Measurements from ENCODE around the gene MEAF6. TPM values are rescaled to one million over a fixed set of nuclear protein-coding genes. Genes with fewer than 3 reads are reported as not detected.

The MEAF6 gene
- total and polyA plus RNA-seq, 2 experiments from 2014 or later = 60.1 to 64.5 TPM

DNA sequence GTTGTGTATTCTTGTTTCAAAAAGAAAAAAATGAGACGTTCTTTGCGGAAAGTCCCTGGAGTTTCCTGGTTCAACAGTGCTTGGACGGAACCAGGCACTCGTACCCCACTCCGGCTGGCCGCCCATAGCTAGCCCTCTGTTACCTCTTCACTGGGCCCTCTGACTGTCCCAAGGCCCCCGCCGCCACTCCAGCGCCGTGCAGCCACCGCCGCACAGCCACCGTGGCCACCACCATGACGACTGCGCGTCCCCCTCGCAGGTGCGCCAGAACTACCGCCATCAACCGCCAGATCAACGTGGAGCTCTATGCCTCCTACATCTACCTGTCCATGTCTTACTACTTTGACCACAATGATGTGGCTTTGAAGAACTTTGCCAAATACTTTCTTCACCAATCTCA is 30.0 kb upstream of the MEAF6 start:
- DNase-seq (ENCODE audit: low spot score) = no peak
- Mint-ChIP-seq H3K4me1 (no peaks in the 10 kb centered on the region), H3K36me3 (ENCODE audit: low read depth) (peaks cover 55% of the 10 kb centered on the region), H3K9me3 (no peaks in the 10 kb centered on the region), H3K4me3 (no peak overlapping the region), H3K27me3 (ENCODE audit: insufficient read depth, low read depth, poor library complexity) (no peaks in the 10 kb centered on the region), H3K27ac (no peak overlapping the region)
- Histone ChIP-seq H3K36me3 (ENCODE audit: insufficient read depth) (peaks cover 13% of the 10 kb centered on the region), H3K27me3 (ENCODE audit: insufficient read depth) (no peaks in the 10 kb centered on the region), H3K4me1 (ENCODE audit: insufficient read depth) (no peaks in the 10 kb centered on the region), H3K4me2 (no peak overlapping the region), H2AFZ (no peak overlapping the region), H3K9me2 (ENCODE audit: insufficient read depth) (no peaks in the 10 kb centered on the region), H3K79me2 (replicated peaks; ENCODE audit: insufficient read depth) (peaks cover 16% of the 10 kb centered on the region; the same call in 1 of the 2 replicates), H4K20me1 (replicated peaks; ENCODE audit: insufficient read depth) (peaks cover 3% of the 10 kb centered on the region; the same call in 1 of the 2 replicates), H3F3A (replicated peaks; ENCODE audit: low read depth) (no peaks in the 10 kb centered on the region), H3K4me3 (no peak overlapping the region), H3K27ac (ENCODE audit: low read depth) (no peak overlapping the region)
- TF ChIP-seq CREB1 (CRISPR knock-in tag; IDR thresholded peaks at IDR 0.05; ENCODE audit: low read depth) (no peak), ZNF462 (CRISPR knock-in tag; IDR thresholded peaks at IDR 0.05) (no peak), POLR2AphosphoS5 (IDR thresholded peaks at IDR 0.05; ENCODE audit: low read depth) (no peak), JUNB (IDR thresholded peaks at IDR 0.05; ENCODE audit: unreplicated experiment) (no peak), EZH2 (IDR thresholded peaks at IDR 0.05; ENCODE audit: low read depth, unreplicated experiment) (no peak), NANOG (IDR thresholded peaks at IDR 0.05; ENCODE audit: borderline replicate concordance) (no peak), ZNF331 (CRISPR knock-in tag; IDR thresholded peaks at IDR 0.05; ENCODE audit: low read depth) (no peak), ZNF114 (CRISPR knock-in tag; IDR thresholded peaks at IDR 0.05) (no peak), STAT1 (IDR thresholded peaks at IDR 0.05; ENCODE audit: unreplicated experiment) (no peak), EZH2phosphoT487 (IDR thresholded peaks at IDR 0.05; ENCODE audit: unreplicated experiment) (no peak)
- TF ChIP-seq, protein P1, sequence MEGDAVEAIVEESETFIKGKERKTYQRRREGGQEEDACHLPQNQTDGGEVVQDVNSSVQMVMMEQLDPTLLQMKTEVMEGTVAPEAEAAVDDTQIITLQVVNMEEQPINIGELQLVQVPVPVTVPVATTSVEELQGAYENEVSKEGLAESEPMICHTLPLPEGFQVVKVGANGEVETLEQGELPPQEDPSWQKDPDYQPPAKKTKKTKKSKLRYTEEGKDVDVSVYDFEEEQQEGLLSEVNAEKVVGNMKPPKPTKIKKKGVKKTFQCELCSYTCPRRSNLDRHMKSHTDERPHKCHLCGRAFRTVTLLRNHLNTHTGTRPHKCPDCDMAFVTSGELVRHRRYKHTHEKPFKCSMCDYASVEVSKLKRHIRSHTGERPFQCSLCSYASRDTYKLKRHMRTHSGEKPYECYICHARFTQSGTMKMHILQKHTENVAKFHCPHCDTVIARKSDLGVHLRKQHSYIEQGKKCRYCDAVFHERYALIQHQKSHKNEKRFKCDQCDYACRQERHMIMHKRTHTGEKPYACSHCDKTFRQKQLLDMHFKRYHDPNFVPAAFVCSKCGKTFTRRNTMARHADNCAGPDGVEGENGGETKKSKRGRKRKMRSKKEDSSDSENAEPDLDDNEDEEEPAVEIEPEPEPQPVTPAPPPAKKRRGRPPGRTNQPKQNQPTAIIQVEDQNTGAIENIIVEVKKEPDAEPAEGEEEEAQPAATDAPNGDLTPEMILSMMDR (conservative IDR thresholded peaks at IDR 0.05; ENCODE audit: low read depth in 2 of 2) = no peak
- TF ChIP-seq, protein P2, sequence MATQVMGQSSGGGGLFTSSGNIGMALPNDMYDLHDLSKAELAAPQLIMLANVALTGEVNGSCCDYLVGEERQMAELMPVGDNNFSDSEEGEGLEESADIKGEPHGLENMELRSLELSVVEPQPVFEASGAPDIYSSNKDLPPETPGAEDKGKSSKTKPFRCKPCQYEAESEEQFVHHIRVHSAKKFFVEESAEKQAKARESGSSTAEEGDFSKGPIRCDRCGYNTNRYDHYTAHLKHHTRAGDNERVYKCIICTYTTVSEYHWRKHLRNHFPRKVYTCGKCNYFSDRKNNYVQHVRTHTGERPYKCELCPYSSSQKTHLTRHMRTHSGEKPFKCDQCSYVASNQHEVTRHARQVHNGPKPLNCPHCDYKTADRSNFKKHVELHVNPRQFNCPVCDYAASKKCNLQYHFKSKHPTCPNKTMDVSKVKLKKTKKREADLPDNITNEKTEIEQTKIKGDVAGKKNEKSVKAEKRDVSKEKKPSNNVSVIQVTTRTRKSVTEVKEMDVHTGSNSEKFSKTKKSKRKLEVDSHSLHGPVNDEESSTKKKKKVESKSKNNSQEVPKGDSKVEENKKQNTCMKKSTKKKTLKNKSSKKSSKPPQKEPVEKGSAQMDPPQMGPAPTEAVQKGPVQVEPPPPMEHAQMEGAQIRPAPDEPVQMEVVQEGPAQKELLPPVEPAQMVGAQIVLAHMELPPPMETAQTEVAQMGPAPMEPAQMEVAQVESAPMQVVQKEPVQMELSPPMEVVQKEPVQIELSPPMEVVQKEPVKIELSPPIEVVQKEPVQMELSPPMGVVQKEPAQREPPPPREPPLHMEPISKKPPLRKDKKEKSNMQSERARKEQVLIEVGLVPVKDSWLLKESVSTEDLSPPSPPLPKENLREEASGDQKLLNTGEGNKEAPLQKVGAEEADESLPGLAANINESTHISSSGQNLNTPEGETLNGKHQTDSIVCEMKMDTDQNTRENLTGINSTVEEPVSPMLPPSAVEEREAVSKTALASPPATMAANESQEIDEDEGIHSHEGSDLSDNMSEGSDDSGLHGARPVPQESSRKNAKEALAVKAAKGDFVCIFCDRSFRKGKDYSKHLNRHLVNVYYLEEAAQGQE (IDR thresholded peaks at IDR 0.05; ENCODE audit: unreplicated experiment) = no peak
- TF ChIP-seq, protein P3, sequence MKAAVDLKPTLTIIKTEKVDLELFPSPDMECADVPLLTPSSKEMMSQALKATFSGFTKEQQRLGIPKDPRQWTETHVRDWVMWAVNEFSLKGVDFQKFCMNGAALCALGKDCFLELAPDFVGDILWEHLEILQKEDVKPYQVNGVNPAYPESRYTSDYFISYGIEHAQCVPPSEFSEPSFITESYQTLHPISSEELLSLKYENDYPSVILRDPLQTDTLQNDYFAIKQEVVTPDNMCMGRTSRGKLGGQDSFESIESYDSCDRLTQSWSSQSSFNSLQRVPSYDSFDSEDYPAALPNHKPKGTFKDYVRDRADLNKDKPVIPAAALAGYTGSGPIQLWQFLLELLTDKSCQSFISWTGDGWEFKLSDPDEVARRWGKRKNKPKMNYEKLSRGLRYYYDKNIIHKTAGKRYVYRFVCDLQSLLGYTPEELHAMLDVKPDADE (IDR thresholded peaks at IDR 0.05) = no peak
- ATAC-seq = no peak
